ENCODE results near the gene COLEC11.

- TF ChIP-seq CTCF (optimal IDR thresholded peaks at IDR 0.05 in 1 of 3, IDR thresholded peaks at IDR 0.05 in 1 of 3, conservative IDR thresholded peaks at IDR 0.05 in 1 of 3; ENCODE audit: extremely low read depth in 1 of 3, insufficient read depth in 2 of 3, low read length in 3 of 3), result no peak
- TF ChIP-seq EZH2 (IDR thresholded peaks at IDR 0.05; ENCODE audit: low read length), result no peak
Measured at GRCh38 chr2:3602553-3603339, 7.8 kb downstream of the COLEC11 start.

All from keratinocyte (primary cell).